GF-D8 (cell line): ENCODE measurements around the gene C9.
"Not testable (repeated sequence)": the region's sequence is repeated elsewhere in the genome, so short reads cannot be mapped to it uniquely, and the experiment has no call there.

Experiments used
- DNase-seq: peaks from one replicate; lab custom pipeline; 2025; lab: John Stamatoyannopoulos, UW

The C9 gene

DNA sequence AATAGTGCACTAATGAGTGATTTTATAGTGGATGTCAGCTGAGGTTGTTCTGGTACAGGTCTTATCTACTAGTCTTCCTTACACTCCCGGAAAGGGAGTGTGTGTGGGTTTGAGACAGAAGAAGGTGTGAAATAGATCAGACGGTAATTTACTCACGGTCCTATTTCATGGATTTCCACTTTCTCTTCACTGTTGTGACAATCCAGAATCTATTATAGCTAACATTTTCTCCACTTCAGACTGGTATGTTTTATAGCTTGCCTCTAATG is 7.0 kb upstream of the C9 start:
- DNase-seq = no peak

DNA sequence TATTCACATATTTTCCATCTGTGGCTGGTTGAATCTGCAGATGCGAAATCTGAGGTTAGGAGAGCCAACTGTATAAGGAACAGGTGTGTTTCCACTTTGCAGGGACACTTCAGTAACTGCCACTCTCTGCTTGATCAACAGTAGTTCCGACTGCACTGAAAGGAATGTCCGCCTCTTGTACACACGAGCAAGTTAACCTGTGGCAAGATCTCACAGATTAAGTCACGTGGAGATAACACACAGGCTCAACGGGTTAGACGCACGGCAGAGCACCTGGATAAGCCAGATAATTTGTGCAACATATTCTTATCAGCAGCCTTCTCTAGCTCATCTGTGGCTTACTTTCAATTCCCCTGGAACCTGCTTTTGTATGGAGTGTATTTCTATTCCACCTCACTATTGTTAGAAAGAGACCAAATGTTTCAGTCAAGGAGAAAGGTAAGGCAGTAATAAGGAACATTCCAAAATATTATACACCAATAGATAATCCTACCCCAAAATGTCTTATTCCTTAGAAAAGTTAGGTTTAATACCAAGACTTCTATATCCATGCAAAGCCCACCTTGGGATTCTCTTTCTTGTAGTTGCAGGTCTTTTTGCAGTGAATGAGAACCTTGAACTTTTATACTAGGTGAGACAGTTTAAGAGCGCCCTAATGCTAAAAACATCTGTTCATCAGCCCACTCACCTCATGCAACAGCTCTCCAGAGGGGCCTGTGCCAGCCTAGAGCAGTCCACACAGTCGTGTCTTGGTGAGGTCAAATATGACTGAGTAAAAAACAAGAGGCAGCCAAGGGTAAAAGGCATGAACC is 6.5 kb upstream of the C9 start:
- DNase-seq = no peak

DNA sequence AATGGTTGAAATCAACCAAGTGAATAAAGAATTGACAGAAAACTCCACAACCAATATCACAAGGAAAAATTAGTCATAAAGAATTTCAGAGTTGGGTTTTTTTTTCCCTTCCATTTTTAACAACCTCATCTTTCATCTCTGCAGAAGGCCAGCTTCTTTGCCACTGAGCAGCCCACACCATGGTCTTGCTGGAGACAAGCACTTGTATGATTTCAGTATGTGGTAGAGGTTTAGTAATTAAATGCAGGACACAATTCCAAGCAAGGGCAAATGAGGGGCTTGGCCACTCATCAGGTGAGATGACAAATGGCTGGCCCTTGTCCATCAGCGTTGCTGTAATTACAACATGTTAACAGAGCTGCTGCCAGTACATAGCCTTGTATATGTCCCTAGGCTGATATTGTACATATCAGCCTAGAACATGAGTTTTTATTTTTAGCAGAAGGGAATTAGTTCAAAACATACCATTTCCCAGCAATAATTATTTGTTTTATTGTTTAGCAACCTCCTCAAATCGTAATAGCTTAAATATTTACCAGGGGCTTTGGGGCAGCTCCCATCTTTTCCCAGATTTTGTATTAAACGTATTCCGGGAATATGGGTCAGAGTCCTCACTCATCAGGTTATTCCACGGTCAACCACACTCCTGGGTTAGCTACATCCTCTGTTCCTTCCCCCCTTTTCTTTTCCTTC is 5.0 kb upstream of the C9 start:
- no peak for DNase-seq

DNA sequence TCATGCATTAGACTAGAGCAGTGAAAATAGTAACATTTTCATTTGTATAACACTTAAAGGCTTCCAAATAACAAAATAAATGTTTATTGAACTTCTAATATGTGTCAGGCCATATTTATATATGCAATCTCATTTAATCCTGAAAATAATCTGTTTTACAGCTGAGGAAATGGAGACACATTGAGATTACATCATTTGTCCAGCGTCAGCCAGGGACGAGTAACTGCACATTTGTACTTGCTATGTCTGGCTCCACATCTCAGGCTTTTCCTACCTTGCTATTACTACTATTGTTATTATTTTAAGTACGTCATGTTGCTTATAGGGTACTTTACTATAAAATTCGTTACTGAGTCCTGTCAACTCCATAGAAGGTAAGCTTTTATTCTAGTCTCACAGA is 3.8 kb upstream of the C9 start:
- DNase-seq = no peak

DNA sequence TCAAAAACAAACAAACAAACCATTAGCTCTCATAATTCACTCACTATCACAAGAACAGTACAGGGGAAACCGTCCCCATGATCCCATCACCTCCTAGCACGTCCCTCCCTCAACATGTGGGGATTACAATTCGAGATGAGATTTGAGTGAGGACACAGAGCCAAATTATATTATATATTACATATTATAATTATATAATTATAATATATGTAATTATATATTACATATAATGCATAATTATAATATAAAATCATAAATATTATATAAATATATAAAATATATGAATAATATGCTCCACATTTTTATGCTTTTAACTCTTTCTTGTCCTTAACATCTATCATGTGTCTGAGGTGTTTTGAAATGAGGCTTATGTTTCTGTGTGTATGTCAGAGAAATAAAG is 3.4 kb upstream of the C9 start:
- DNase-seq = no peak

DNA sequence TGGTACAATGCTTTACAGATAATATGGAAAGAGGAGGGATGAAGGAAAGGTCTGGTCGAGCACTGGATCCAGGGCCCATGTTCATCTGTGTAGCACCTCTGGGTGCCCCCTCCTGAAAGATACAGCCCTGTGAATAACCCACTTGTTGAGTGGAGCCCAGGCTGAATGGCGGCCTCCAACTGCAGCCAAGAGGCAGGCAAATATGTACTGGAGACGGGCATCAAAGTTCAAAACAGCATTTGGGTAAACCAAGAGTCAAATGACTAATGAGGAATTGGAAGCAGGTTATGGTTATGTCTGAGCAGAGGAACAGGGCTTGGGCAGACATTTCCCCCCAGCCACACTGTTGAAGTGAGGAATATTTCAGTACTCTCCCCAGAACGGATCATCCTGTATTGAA is 1.1 kb downstream of the C9 start:
- DNase-seq = no peak

DNA sequence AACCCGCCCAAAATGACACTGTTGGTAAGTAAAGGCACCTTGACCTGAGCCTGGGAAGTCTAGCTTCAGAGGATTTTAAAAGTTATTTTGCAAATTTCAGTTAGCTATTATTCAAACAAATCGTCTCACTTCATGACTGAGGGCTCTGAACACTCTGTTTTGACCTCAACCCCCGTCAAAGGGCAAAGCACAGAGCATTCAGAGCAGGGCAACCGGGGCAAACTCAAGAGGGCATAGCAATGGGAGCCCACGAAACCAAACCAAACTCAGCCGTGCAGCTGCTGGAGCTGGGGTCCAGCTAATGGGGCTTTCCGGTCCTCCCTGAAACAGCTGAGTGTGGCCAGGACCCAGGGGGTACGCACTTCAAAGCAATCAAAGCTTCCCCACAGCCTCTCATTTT is 1.6 kb downstream of the C9 start:
- no peak for DNase-seq

DNA sequence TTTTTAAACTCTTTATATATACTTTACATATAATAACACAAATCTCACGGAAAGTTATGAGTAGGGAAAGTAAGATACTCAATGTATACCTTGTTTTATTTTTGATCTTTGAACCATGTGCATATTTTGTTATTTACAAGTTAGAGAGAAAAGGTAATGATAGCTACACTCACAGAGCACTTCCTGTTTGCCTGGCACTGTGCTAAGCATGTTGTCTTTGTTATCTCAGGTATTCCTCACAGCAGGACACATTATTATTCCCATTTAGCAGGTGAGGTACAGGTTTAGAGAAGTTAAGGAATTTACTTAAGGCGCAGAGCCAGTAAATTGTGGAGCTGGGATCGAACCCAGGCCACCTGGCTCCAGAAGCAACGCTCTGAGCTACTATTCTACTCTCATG is 3.0 kb downstream of the C9 start:
- no peak for DNase-seq

DNA sequence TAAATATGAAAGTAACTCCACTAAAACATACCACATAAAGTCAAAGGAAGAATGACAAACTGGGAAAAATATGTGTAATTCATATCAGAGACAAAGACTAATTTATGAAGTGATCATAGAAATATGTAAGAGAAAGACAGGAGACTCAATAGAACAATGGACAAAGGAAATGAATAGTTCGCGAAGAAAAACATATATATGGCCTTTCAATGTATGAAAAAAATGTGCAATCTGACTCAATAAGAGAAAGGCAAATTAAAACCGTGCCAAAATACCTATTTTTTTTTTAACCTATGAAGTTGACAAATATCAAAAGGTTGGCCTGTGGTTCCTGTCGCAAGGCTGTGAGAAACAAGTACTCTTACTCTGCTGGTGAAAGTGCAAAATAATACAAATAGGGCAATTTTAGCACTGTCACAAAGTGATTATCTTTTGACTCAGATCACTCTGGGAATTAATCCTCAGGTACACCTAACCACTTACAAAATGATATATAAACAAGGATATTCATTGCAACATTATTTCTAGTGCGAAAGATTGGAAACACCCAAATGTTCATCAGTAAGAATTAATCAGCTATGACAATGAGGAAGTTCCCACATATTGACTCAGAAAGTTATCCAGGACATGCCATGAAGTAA is 3.7 kb downstream of the C9 start:
- DNase-seq = no peak

DNA sequence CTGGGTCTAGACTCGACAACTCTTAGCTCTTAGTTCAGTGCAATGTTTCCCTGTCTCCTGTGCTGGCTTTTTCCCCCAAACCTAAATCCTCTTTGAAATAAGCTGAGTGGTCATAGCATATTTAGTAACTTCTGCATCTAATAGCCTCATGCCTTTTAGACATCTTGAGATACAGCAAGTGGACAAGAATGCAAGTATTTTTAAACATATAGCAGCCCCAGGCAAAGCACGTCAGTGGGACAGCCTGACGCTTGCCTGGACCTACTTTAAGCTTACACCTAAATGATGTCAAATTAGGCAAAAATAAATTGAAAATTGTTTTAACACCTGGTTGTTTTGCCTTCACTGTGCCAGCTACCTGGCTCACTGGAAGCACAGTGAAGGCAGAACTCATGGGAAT is 8.0 kb downstream of the C9 start:
- DNase-seq = no peak

DNA sequence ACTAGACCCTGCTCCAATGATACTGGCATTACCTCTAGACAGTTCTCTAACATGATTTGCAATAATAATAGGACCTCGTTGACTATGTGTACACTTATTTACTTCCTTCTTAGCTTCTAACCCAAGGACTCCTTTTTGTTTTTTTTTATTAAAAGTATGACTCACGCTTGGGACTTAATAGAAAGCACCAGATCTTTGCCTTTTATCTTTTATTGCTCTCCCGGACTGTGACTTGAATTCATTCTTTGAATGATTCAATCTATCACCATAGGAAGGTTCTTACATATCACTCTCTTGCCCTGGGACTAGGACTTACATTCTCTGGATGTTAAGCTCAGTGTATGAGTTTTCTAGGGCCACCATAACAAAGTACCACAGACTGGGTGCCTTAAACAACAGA is 9.0 kb downstream of the C9 start:
- no peak for DNase-seq

DNA sequence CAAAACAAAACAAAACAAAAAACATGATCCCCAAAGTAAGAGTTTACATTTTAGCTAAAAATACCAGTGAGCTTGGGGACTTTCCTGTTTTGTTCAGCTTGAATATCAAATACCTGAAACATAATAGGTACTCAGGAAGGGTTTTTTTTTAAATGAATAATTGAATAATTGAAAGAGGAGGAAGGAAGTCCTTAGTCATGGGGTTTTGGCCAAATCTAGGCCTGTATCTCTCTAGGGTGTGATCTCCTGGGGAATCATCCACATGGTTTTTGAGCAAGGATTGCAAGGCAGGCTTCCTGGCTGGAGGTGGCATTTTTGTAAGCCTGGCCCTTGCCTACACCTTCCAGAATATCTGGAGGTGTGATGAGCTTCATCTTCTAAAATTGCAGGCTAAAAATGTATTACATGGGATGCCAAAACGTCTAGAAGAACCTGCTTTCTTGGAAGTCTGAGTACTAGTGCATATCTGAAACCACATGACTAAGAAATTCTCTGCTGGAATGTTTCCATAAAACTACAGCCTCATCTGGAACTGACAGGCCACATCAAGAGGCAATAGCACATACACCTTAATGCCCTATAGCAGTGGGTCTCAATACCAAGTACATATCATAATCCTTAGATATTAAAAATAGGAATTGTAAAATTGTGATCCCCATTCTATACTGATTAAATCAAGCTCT is 10.4 kb downstream of the C9 start:
- no peak for DNase-seq

DNA sequence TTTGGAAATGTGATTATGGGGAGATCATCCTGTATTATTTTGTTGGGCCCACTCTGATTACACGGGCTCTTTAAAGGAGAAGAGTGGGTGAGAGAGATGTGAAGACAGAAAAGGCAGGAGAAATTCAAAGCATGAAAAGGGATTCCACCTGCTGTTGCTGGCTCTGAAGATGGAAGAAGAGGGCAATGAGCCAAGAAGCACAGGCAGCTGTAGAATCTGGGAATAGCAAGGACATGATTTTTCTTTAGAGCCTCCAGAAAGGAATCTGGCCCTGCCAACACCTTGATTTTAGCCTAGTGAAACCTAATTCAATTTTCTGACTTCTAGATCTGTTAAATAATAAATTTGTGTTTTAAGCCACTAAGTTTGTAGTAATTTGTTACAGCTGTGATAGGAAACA is 11.3 kb downstream of the C9 start:
- no peak for DNase-seq

DNA sequence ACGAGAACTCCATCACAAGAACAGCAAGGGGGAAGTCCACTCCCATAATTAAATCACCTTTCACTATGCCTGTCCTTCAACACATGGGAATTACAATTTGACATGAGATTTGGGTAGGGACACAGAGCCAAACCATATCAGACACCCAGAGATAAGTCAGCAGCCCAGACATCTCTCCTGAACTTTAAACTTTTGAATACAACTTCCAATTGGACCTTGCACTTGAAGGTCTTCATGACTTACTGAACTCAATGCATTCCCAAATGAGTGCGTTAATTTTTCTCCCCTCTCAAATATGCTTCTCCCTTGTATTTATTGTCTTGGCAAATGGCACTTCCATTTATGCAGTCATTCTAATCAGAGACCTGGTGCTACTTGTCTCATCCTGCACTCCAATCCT is 12.1 kb downstream of the C9 start:
- no peak for DNase-seq

DNA sequence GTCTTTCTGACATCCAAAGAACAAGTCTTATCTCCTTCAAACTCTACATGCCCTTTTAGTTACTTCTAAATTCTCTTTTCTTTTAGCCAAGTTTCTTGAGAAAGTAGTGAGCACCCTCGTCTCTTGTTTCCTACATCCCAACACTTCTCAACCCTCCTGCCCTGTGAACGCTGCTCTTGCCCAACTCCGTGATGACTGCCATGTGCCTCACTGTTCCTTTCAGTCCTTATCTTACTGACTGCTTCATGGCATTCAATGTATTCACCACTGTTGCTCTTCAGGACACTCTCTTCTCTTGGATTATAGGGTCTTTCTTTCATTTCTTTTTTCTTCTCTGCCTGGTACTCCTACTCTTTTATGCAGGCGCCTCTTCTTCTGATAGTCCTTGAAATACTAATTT is 14.8 kb downstream of the C9 start:
- no peak for DNase-seq

DNA sequence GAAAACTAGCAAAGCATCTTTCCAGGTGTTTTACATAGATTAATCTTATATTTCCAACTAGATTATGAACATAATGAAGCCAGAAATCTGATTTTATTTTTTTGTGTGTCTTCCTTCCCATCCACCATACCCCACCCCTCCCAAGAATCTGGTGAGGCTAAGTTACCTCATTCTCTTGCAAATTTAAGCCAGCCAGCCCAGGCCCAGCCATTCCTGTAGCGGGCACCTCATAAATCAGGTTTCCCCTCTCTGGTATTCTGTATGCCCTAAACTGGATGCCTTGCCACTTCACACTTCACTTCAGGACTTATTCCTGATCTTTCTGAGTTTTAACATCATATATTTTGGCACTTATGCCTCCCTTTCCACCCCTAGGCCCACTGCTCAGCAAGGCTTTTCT is 21.8 kb downstream of the C9 start:
- DNase-seq = no peak

DNA sequence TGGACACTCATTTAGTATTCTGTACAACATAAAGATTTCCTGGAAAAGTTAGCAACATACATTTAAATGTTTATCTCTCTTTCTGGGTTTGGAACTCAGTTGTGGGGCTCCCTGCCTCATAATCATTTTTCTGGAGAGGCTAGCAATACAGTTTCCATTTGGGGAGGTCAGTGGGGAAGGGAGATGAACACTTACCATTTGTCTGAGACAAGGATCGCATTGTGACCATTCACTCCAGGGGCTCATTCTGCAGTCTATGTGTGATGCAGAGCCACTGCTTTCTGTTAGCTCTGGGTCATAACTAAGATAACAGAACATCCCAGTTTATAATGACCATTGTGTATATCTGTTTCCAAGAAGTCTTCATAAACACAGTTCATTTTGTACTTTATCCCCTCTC is 22.4 kb downstream of the C9 start:
- DNase-seq = no peak

DNA sequence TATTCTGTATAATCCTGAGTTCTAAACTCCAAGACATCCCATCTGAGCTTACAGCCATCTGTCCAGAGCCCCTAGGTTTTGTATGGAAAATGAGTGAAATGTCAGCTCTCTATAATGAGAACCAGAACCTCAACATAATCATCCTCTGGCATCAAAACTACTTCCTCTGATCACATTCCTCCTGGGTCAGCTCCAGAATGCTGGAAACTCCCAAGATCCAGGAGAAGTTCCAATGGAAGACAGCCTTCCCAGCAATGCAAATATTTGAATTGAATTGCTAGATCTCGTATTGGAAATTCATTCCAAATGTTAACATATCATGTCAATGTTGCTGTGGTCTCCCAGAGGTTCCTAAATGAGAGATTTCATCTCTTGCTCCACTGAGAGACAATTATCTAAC is 23.8 kb downstream of the C9 start:
- DNase-seq = no peak

DNA sequence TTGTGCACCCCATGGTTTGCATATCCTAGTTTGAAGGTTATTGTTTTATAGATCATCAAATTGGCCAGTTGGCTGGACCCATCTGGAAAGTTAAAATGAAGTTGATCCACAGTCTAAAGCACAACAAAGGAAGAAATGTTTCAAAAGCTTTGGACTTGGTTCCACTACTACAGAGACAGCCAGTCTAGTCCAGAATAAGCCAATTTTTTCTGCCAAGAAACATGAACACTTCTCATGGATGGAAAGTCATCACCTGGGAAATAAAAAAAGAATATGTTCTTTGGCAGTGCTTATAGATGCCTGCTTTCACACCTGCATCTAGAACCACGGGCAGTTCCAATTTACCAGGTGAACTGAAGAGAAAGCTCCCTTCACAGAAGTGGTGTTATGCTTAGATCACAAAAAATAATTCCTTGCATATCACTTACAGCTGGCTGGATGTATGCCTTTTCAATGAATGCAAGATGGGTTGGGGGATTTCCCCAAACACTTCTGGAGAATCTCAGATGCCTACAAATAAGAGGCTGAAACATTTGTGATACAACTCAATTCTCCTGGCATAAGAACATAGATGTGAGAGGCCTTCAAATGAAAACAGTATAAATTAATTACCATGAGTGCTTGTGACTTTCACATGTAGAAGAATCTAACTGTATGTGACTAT is 26.9 kb downstream of the C9 start:
- no peak for DNase-seq

DNA sequence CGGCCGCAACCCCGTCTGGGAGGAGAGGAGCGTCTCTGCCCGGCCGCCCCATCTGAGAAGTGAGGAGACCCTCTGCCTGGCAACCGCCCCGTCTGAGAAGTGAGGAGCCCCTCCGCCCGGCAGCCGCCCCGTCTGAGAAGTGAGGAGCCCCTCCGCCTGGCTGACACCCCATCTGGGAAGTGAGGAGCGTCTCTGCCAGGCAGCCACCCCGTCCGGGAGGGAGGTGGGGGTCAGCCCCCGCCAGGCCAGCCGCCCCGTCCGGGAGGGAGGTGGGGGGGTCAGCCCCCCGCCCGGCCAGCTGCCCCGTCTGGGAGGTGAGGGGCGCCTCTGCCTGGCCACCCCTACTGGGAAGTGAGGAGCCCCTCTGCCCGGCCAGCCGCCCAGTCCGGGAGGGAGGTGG is 30.0 kb downstream of the C9 start:
- not testable (repeated sequence) for DNase-seq

DNA sequence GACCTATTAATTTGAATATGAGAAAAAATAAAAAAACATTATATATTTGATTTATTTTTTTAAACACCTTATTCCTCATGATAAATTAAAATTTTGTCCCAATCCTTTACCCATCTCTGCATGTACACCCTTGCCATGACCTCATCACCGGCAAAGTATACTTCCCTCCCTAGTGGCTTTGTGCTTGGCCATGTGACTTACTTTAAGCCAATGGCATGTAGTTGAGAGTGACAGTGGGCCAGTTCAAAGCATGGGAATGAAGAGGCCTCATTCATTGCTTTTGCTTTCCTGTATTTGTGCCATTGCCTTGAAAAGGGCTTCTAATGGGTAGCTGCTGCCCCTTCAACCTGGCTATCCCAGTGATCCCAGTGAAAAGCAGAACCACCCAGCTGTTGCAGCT is 31.2 kb downstream of the C9 start:
- no peak for DNase-seq

DNA sequence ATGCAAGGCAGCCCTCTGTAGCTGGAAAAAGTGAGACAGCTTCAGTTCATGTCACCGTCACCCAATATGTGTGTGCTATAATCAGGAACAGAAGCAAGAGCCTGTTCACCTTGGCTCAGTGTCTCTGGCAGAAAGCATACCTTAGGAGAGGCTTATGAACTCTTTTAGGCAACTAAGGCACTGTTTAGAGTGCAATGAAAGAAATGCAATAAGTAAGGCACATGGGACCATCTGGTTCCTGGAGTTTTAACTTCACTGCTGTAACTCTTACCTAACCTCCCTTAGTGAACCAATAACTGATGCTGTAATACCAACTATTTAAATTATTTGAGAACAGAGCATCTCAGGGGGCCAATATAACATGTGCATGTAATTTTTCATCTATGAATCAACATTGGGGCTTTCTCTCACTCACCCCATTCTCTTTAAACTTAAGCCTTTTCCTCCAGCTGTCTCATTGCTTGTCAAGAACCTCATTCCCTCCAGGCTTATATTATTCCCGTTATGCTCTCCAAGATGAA is 32.4 kb downstream of the C9 start:
- no peak for DNase-seq
